MG63 (cell line): ENCODE measurements around the gene AQP7. TPM values are rescaled to one million over a fixed set of nuclear protein-coding genes. Genes with fewer than 3 reads are reported as not detected.
"Not testable (repeated sequence)": the region's sequence is repeated elsewhere in the genome, so short reads cannot be mapped to it uniquely, and the experiment has no call there.

Source experiments
- DNase-seq: peaks from one replicate; pipeline ENCODE4 v3.0.0-alpha.2; 2020
- H3K27me3 ChIP-seq: fragments of 250-450 bp; sonication (Bioruptor Pico); 2 replicates; pipeline ENCODE4 v1.5.1; 2020; ENCODE audit warnings: mild to moderate bottlenecking, moderate library complexity
- H3K36me3 ChIP-seq: fragments of 250-450 bp; sonication (Bioruptor Pico); 2 replicates; pipeline ENCODE4 v1.5.1; 2020; ENCODE audit warnings: mild to moderate bottlenecking, moderate library complexity
- H3K4me3 ChIP-seq: fragments of 250-450 bp; sonication (Bioruptor Pico); 2 replicates; pipeline ENCODE4 v1.5.1; 2020; ENCODE audit warnings: mild to moderate bottlenecking, moderate library complexity
- H3K9me3 ChIP-seq: fragments of 250-450 bp; sonication (Bioruptor Pico); 2 replicates; pipeline ENCODE4 v1.5.1; 2020; ENCODE audit warnings: mild to moderate bottlenecking, moderate library complexity
- total RNA-seq: library from RNA; depleted of rRNA; stranded (reverse); fragments of >200 nt; shearing (Covaris generic); gene quantifications from 2 replicates; pipeline ENCODE4 v1.2.3, GENCODE V29; 2014; ENCODE audit warnings: low replicate concordance

Gene AQP7
- total RNA-seq, 1 experiment from 2014 or later, result not detected

DNA sequence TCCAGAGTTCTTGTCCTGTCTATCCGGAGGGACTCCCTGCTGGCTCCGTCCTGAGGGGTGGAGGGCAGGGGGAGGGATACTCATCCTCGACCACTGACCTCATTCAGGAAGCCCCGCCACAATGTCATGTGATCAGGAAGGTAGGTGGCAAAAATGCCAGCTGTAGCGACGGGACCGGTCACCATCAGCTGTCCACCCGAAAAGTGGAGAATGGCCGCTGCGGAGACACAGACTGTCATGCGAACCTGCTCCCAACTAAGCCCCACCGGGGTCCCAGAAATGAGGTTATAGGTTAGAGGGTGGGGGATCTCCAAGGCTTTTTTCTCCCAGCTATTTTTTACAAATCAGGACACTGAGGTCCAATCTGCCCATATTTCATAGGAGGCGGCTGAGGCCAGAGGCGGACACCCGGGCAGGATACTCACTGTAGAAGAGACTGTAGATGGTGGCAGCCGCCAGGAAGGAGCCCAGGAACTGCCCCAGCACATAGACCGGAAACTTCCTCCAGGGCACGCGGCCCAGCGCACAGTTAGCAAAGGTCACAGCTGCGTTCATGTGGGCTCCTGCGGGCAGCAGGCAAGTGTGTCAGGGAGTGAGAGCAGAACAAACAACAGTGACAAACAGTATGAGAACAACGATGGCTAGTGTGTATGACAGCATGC is 16.3 kb downstream of the AQP7 start:
- not testable (repeated sequence) for H3K4me3 ChIP-seq, H3K36me3 ChIP-seq

DNA sequence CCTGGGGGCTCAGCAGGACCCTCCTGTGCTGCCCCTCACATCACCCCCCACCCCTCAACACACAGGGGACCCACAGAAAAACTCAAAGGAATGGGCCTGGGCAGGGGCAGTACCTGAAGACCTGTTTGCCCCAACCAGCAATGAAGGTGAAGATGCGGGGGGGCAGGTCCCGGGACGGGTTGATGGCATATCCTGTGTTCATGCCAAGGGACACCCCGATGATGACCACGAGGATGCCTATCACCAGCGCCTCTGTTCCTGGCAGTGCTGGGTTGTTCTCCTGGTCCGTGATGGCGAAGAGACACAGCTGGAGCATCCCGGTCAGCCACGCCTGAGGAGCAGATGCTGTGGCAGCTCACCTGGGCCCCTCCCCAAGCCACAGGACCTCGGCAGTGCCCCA is 16.8 kb downstream of the AQP7 start:
- DNase-seq, H3K27me3 ChIP-seq, H3K36me3 ChIP-seq, H3K9me3 ChIP-seq, H3K4me3 ChIP-seq: not testable (repeated sequence)

More for the DNA sequence above, 16.3 kb downstream of the AQP7 start:
- not testable (repeated sequence) for DNase-seq, H3K9me3 ChIP-seq, H3K27me3 ChIP-seq

DNA sequence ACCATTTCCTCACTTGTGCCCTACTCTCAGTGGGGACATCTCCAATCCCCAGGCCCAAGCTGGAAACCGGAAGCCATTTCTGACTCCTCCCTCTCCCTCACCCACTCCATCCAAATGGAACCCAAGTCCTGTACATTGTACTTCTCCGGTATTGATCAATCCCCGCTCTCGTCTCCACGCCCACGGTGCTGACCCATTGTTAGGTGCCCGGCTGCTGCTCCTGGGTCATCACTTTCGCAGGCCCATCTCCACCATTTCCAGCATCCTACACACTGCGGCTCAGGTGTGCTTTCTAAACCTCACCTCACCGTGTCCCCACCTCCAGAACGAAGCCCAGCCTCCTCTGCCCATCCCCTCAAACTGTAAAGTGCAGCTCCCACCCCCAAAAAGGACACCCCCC is 19.0 kb downstream of the AQP7 start:
- not testable (repeated sequence) for H3K9me3 ChIP-seq, DNase-seq, H3K36me3 ChIP-seq, H3K27me3 ChIP-seq, H3K4me3 ChIP-seq

DNA sequence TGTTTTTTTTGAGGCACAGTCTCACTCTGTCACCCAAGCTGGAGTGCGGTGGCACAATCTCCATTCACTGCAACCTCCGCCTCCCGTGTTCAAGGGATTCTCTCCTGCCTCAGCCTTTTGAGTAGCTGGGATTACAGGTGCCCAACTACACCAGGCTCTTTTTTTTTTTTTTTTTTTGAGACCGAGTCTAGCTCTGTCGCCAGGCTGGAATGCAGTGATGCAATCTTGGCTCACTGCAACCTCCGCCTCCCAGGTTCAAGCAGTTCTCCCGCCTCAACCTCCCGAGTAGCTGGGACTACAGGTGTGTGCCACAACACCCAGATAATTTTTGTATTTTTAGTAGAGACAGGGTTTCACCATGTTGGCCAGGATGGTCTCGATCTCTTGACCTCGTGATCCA is 20.0 kb downstream of the AQP7 start:
- not testable (repeated sequence) for H3K36me3 ChIP-seq, H3K4me3 ChIP-seq, H3K9me3 ChIP-seq, H3K27me3 ChIP-seq
- peak; percentile 17 for DNase-seq

DNA sequence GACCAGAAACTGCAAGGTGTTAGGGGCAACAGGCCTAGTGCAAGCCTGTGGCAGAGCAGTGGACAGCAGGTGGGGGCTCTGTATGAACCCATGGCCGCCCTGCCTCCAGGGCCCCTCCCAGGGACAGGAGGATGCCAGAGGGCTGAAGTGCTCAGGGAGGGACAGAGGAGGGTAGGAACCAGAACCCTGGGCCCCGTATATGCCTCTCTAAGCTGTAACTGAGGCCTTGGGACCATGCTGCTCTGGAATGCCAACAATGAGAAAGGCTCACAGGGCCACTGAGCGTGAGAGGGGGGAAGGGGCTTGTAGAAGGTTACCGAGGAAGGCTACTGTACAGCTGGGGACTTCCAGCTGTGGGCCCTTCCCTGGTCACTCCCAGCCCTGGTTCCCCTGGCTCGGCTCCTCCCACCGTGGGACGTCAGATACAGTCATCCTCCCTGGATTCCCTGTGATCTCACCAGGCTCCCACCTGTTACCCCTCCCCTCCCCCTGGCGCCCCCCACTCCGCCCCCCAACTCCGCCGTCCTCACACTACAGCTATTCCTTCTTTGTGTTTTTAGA is 21.1 kb downstream of the AQP7 start:
- no peak overlapping the region for H3K4me3 ChIP-seq
- H3K36me3 ChIP-seq, result no peaks in the 10 kb centered on the region
- no peak for DNase-seq
- H3K27me3 ChIP-seq, result no peaks in the 10 kb centered on the region
- no peaks in the 10 kb centered on the region for H3K9me3 ChIP-seq

DNA sequence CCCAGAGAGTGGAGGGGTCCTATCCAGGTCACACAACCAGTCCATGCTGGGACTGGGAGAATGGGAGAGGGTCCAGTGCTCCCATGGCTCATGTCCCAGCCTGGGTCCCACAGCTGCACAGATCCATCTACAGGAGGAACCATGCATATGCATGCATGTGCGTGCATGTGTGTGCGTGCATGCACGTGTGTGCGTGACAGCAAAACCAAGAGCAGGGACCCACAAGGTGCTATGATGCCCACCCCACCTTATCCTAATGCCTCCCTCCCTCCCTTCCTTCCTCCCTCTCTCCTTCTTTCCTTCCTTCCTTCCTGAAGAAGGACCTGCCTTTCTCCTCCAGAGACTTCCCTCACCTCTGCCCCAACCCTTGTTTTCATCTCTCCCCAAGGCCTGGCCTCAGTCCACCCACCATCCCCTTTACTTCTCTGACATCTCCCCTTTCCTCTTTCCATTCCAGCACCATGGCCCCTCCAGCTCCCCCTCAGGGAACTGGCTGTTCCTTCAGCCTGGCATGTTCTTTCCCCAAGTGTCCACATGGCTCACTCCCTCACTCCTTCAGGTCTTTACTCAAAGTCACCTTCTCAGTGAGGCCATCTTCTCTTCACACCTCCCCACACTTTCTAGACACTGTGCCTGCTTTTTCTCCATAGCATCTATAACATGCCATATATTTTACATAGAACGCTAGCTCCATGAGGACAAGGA is 21.8 kb downstream of the AQP7 start:
- H3K36me3 ChIP-seq, result no peaks in the 10 kb centered on the region
- no peaks in the 10 kb centered on the region for H3K27me3 ChIP-seq
- no peak for DNase-seq
- H3K4me3 ChIP-seq, result no peak overlapping the region
- no peaks in the 10 kb centered on the region for H3K9me3 ChIP-seq

DNA sequence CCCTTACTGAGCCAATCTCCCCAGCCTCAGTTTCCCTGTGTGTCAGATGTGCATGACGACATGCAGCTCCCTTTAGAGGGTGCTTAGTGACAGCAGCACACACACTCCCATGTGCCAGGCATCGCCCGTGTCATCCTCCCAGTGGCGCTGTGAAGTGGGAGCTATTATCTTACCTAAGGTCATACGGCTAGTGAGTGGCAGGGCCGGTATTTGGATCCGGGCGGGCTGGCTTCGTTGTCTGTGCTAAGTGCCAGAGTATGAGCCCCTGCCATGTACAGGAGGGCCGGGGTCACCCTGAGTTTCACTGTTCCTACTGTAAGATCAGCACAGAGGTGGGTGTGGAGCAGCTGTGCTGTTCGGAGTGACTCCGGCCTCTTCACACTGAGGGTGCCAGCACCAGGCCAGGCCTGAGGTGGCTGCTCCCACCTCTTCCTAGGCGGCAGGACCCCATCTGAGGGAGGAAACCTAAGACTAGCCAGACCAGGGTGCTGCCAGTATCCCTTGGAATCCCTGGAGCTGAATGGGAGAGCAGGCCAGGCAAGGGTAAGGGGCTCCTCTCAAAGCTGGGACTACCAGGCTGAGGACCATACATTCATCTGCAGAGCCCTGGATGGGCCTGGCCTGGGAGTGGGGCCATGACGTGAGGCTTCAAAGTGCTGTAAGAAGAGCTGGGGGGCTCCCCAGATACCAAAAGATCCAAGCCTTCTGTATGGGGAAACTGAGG is 22.5 kb downstream of the AQP7 start:
- H3K9me3 ChIP-seq, result no peaks in the 10 kb centered on the region
- no peaks in the 10 kb centered on the region for H3K36me3 ChIP-seq
- no peak for DNase-seq
- H3K4me3 ChIP-seq, result no peak overlapping the region
- no peaks in the 10 kb centered on the region for H3K27me3 ChIP-seq

DNA sequence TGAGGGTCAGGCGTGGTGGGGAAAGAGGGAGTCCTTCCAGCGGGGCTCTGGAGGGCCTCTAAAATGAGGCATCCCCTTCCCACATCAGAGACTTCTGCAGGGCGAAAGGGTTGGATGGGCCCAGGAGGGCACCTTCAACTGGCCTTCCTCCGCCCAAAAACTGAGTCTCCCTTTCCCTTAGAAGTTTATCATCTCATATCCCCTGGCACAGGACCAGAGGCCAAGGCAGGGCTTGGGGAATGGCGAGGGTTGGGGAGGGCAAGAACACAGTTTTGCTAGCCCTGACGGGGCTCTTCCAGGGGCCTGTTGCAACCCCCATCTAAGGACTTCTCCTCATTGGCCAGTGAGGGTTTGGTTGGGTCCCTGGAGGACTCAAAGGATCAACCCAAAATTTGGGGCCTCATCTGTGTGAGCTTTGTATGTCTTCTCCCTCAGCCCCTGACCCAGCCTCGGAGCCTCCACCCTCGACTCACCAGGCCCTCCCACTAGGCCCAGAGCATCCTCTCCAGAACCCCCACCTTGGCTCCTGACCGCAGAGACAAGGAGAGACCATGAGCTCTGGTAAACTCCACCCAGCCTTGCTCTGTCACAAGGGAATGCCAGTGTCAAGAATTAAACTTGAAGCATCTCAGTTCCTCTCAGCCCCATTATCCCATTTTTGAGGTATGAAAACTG is 24.1 kb downstream of the AQP7 start:
- H3K36me3 ChIP-seq, result no peaks in the 10 kb centered on the region
- no peak overlapping the region for H3K4me3 ChIP-seq
- H3K27me3 ChIP-seq, result no peaks in the 10 kb centered on the region
- no peak for DNase-seq
- no peaks in the 10 kb centered on the region for H3K9me3 ChIP-seq

DNA sequence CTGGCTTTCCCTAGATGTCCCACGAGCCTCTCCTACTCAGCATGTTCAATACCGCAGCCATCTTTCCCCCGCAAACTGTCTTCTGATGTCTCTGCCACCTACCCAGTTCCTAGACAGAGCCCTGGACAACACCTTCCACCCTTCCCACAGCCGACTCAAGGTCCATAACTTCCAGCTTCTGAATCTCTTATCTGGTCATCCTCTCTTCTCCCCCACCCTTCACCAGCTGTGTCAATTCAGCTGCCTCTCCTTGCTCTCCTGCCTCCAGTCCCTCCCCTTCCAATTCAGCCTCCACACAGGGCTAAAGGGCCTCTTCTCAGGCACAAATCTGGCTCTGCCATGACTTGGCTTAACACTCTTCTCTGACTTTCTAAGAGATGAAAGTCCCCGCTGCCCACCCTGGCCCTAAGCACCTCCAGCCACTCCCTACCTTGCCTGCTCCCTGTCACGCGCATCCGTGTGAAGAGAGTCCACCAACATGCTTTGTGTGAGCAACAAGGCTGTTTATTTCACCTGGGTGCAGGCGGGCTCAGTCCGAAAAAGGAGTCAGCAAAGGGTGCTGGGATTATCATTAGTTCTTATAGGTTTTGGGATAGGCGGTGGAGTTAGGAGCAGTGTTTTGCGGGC is 25.2 kb downstream of the AQP7 start:
- Histone ChIP-seq H3K27me3 (no peaks in the 10 kb centered on the region), H3K9me3 (no peaks in the 10 kb centered on the region), H3K36me3 (no peaks in the 10 kb centered on the region), H3K4me3 (no peak overlapping the region)
- no peak for DNase-seq

DNA sequence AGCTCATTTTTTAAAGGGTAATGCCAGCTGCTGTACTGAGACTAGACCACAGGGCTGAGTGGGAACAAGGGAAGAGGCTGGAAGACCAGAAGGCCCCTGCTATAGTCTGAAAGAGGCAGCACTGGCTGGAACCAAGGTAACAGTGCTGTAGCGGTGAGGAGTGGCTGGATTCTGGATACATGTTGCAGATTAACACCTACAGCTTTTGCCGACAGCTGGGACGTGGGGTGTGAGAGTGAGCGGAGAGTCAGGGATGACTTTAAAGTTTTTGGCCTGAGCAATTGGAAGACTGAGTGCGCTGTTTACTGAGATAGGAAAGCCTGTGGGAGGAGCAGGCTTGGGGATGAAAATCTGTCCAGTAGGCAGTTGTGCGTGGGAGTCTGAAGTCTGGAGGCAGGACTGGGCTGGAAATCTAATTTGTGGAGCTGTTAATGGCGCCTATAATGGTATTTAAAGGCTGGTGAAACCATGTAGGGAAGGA is 26.5 kb downstream of the AQP7 start:
- no peaks in the 10 kb centered on the region for H3K9me3 ChIP-seq
- H3K4me3 ChIP-seq, result no peak overlapping the region
- no peaks in the 10 kb centered on the region for H3K36me3 ChIP-seq
- H3K27me3 ChIP-seq, result no peaks in the 10 kb centered on the region
- no peak for DNase-seq

DNA sequence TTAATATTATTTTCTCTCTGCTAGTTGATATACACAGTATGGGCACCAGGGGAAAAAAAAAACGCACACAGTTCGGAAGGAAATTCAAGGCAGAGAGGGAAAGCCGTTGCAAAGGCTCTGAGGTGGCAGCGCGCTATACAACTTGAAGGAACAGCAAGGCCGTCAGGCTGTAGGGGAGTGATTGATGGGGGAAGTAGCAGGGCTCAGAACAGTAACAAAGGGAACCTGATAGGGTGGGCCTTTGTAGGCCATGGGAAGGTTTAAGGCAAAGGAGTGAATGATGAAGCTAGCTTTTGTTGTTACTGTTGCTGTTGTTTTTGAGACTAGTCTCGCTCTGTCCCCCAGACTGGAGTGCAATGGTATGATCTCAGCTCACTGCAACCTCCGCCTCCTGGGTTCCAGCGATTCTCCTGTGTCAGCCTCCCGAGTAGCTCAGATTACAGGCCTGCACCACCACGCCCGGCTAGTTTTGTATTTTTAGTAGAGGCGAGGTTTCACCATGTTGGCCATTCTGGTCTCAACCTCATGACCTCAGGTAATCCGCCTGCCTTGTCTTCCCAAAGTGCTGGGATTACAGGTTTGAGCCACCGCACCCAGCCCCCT is 27.0 kb downstream of the AQP7 start:
- Histone ChIP-seq H3K27me3 (no peaks in the 10 kb centered on the region), H3K9me3 (no peaks in the 10 kb centered on the region), H3K36me3 (peaks cover 2% of the 10 kb centered on the region; the same call in 1 of the 2 replicates), H3K4me3 (no peak overlapping the region)
- DNase-seq, result no peak

DNA sequence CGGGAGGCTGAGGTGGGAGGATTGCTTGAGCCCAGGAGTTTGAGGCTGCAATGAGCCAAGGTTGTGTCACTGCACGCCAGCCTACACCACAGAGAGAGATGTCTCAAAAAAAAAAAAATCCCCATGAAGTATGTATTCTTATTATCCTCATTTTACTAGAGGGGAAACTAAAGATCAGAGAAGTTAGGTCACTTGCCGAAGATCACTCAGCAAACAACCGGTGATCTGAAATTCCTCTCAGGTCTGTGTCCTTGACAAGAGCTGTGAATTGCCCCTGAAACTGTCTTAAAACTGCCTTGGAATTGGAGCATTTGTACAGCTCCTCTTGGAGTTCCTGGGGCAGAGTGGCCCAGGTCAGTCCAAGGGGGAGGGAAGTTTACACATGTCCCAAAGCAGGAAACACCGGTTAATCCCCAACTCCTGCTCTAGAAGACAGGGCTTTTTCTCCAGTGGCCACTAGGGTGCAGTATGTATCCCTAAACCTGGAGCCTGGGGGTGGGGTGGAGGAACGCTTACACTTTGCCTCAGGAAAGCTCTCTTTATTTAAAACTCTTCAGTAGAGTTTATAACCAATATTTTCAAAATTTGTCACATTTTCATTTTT is 27.6 kb downstream of the AQP7 start:
- no peaks in the 10 kb centered on the region for H3K27me3 ChIP-seq
- no peak overlapping the region for H3K4me3 ChIP-seq
- DNase-seq, result peak; percentile 53
- H3K36me3 ChIP-seq, result peaks cover 9% of the 10 kb centered on the region
- H3K9me3 ChIP-seq, result no peaks in the 10 kb centered on the region

DNA sequence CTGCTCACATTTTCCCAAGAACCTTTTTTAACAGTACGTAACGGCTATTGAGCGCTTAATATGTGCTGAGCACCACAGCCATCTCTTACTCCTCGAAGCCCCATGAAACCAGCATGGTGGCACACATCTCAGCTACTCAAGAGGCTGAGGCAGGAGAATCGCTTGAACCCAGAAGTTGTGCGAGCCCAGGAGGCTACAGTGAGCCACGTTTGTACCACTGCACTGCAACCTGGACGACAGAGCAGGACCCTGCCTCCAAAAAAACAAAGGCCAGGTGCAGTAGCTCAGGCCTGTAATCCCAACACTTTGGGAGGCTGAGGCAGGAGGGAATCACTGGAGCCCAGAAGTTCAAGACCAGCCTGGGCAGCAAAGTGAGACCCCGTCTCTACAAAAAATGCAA is 28.2 kb downstream of the AQP7 start:
- Histone ChIP-seq H3K36me3 (peaks cover 10% of the 10 kb centered on the region), H3K4me3 (no peak overlapping the region), H3K27me3 (no peaks in the 10 kb centered on the region), H3K9me3 (no peaks in the 10 kb centered on the region)
- no peak for DNase-seq

DNA sequence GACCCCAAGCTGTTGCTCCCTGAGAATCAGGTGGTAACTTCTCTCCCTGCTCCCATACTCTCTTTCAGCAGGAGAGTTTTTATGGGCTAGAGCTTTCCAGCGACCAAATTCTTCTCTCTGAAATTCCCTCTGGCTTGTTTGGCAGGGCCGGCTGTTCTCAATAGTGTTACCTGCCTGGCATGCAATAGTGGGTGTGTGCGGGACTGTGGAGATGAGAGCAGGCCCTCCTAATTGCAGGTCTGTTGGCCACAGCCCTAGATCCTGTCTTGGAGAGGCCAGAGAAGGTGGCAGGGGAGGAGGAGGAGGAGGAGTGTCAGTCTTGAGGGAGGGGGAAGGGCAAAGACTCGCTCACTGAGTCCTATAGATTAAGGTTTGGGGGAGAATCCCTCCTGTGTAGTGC is 29.5 kb downstream of the AQP7 start:
- no peak for DNase-seq

DNA sequence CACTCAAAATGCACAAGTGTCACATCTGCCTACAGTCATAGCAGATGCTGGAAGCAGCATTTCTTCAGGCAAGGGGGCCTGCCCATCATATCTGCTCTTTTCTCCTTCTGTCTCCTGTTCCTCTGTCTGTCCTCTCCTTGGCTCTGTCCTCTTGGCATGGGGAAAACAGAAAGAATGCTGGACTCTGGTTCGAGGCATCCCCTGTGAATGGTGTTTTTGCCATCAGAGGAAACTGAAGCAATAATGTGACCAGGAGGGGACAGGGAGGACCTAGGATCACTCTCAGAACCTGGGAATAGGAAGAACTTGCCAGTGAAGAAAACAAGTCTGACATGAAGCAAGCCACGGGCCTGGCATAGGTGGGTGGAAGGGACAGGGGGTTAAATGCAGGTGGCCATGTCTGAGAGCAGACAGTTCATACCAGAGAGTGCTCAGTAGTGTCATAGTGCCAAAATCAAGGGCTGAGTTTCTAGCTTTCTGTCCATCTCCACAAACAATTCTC is 35.3 kb downstream of the AQP7 start:
- no peak for DNase-seq
- no peaks in the 10 kb centered on the region for H3K9me3 ChIP-seq
- H3K27me3 ChIP-seq, result no peaks in the 10 kb centered on the region
- no peak overlapping the region for H3K4me3 ChIP-seq
- H3K36me3 ChIP-seq, result peaks cover 24% of the 10 kb centered on the region

More for the DNA sequence above, 29.5 kb downstream of the AQP7 start:
- H3K27me3 ChIP-seq, result no peaks in the 10 kb centered on the region
- H3K9me3 ChIP-seq, result no peaks in the 10 kb centered on the region
- H3K36me3 ChIP-seq, result peaks cover 10% of the 10 kb centered on the region
- H3K4me3 ChIP-seq, result no peak overlapping the region

DNA sequence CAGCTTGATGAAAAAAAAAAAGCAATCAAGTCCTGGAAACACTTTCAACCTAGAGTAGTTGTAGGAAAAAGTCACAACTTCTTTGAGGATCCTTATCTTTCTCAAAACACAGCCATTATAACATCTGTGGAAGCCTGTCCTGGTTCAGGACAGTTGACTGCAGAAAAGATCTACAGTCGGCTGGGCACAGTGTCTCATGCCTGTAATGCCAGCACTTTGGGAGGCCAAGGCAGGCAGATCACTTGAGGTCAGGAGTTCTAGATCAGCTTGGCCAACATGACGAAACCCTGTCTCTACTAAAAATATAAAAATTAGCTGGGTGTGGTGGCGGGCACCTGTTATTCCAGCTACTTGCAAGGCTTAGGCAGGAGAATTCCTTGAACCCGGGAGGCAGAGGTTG is 37.6 kb downstream of the AQP7 start:
- not testable (repeated sequence) for DNase-seq, H3K4me3 ChIP-seq, H3K9me3 ChIP-seq, H3K27me3 ChIP-seq
- peaks cover 17% of the 10 kb centered on the region for H3K36me3 ChIP-seq
